Gastroesophageal sphincter (tissue), 3 donors: ENCODE results near the gene ZNF333.
"Not testable (repeated sequence)": the region's sequence is repeated elsewhere in the genome, so short reads cannot be mapped to it uniquely, and the experiment has no call there.

Source experiments
- CTCF ChIP-seq, 4 experiments: fragments of 200-600 bp in 2 of 4; fragments of 450-650 bp in 2 of 4; sonication (generic) in 1 of 4; IDR thresholded peaks; one replicate each; pipeline ENCODE4 v1.5.1; 2017 to 2019; ENCODE audit warnings: antibody characterized with exemption in 4 of 4, mild to moderate bottlenecking in 2 of 4, moderate library complexity in 2 of 4
- EP300 ChIP-seq: sonication (generic); formaldehyde crosslinking; IDR thresholded peaks from one replicate; pipeline ENCODE4 v1.6.1; 2017; ENCODE audit warnings: antibody characterized with exemption, mild to moderate bottlenecking
- POLR2A ChIP-seq, 2 donors: fragments of 450-650 bp; IDR thresholded peaks; one replicate each; pipeline ENCODE4 v1.6.1; 2017; ENCODE audit warnings: antibody characterized with exemption in 2 of 2, mild to moderate bottlenecking in 2 of 2, moderate library complexity in 1 of 2
- POLR2AphosphoS5 ChIP-seq: sonication (generic); formaldehyde crosslinking; IDR thresholded peaks from one replicate; pipeline ENCODE4 v1.6.1; 2017; ENCODE audit warnings: antibody characterized with exemption

GRCh38 chr19:14775326-14775725, 85.5 kb downstream of the ZNF333 start:
- not testable (repeated sequence) for TF ChIP-seq CTCF (IDR thresholded peaks at IDR 0.05); POLR2A (IDR thresholded peaks at IDR 0.05); POLR2AphosphoS5; EP300
